Calu3 (cell line): ENCODE results near the gene CACNA2D3. TPM values are rescaled to one million over a fixed set of nuclear protein-coding genes. Genes with fewer than 3 reads are reported as not detected.

Experiments
- BruUV-seq: library from RNA; stranded (reverse); fragments of 400-500 nt; replicated peaks from 2 replicates; lab custom pipeline; 2021; lab: Mats Ljungman, UMichigan
- CTCF ChIA-PET: fragments of 300-600 bp; sonication (Branson Sonifier 250); formaldehyde crosslinking; loops from one replicate; lab custom pipeline; 2022; ENCODE audit warnings: antibody characterized with exemption; lab: Charles Lee
- DNase-seq: peaks from one replicate; pipeline ENCODE4 v3.0.0; 2022
- H3K27ac Mint-ChIP-seq: one replicate; pipeline ENCODE4 v1.8.0; 2022; ENCODE audit warnings: mixed read lengths; ENCODE audit not compliant: unreplicated experiment
- H3K27me3 Mint-ChIP-seq: one replicate; pipeline ENCODE4 v1.8.0; 2022; ENCODE audit warnings: mixed read lengths; ENCODE audit not compliant: unreplicated experiment
- H3K36me3 Mint-ChIP-seq: one replicate; pipeline ENCODE4 v1.8.0; 2022; ENCODE audit warnings: mild to moderate bottlenecking, moderate library complexity, mixed read lengths; ENCODE audit not compliant: insufficient read depth, unreplicated experiment
- H3K4me1 Mint-ChIP-seq: one replicate; pipeline ENCODE4 v1.8.0; 2022; ENCODE audit warnings: mild to moderate bottlenecking, low read depth, mixed read lengths; ENCODE audit not compliant: unreplicated experiment
- H3K4me3 Mint-ChIP-seq: one replicate; pipeline ENCODE4 v1.8.0; 2022; ENCODE audit warnings: mild to moderate bottlenecking, low read depth, moderate library complexity, mixed read lengths; ENCODE audit not compliant: unreplicated experiment
- H3K9me3 Mint-ChIP-seq: one replicate; pipeline ENCODE4 v1.8.0; 2022; ENCODE audit warnings: low read depth, mixed read lengths; ENCODE audit not compliant: unreplicated experiment
- CTCF ChIP-seq: fragments of 200-600 bp; IDR thresholded peaks from one replicate; pipeline ENCODE4 v1.8.0; 2022; ENCODE audit warnings: antibody characterized with exemption; ENCODE audit not compliant: unreplicated experiment
- intact Hi-C: fragments of 100-400 bp; cut with micrococcal nuclease; formaldehyde crosslinking; loops from one replicate; pipeline ENCODE4 v1.10.0; 2022; ENCODE audit not compliant: unreplicated experiment
- total RNA-seq: library from RNA; stranded (reverse); gene quantifications from 2 replicates; pipeline ENCODE4 v1.2.3, GENCODE V29; 2022

CACNA2D3 gene
- total RNA-seq, 1 experiment from 2014 or later: not detected

- no peak for TF ChIP-seq CTCF
- CTCF ChIA-PET: no interaction called here
Observed at GRCh38 chr3:54257125-54257720, 134.9 kb downstream of the CACNA2D3 start.

GRCh38 chr3:54259636-54260035 is 137.3 kb downstream of the CACNA2D3 start:
- no peaks in the 10 kb centered on the region for H3K36me3 Mint-ChIP-seq
- H3K4me1 Mint-ChIP-seq: no peaks in the 10 kb centered on the region
- CTCF ChIA-PET: interaction anchor here (0.6 kb wide), 1 partner anchor 48 kb away, joined by 3 read pairs; no protein-coding TSS in a partner anchor
- intact Hi-C loops: no loop called here
- H3K27ac Mint-ChIP-seq: no peak overlapping the region
- no peak for TF ChIP-seq CTCF
- no peak for DNase-seq
- peaks cover 82% of the 10 kb centered on the region for H3K27me3 Mint-ChIP-seq
- BruUV-seq: no TSS peak
- H3K9me3 Mint-ChIP-seq: no peaks in the 10 kb centered on the region
- H3K4me3 Mint-ChIP-seq: no peak overlapping the region

More at GRCh38 chr3:54257125-54257720, 134.9 kb downstream of the CACNA2D3 start:
- H3K36me3 Mint-ChIP-seq: no peaks in the 10 kb centered on the region
- no peak for DNase-seq
- H3K9me3 Mint-ChIP-seq: no peaks in the 10 kb centered on the region
- no peak overlapping the region for H3K4me3 Mint-ChIP-seq
- no TSS peak for BruUV-seq
- intact Hi-C loops: no loop called here
- H3K27me3 Mint-ChIP-seq: peaks cover 85% of the 10 kb centered on the region
- H3K4me1 Mint-ChIP-seq: no peaks in the 10 kb centered on the region
- H3K27ac Mint-ChIP-seq: no peak overlapping the region

DNA sequence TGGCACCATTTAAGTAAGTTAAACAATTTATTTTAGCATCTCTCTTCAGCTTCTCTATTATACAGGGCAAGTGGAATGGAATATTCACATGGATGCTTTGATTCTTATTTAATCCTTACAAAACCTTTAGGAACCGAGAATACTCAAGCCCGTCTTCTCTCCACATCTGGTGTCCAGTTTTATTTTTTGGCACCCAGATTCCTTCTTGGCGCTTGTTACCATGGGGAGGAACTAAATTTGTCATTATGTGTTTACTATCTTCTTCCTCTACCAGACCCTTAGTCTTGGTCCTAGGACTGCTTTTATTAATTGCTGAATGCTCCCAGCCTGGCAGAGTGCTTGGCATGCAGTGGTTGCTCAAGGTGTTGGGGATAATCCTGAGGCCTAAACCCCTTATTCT is 138.8 kb downstream of the CACNA2D3 start:
- H3K9me3 Mint-ChIP-seq: no peaks in the 10 kb centered on the region
- TF ChIP-seq CTCF: no peak
- CTCF ChIA-PET: no interaction called here
- no peak overlapping the region for H3K27ac Mint-ChIP-seq
- H3K4me3 Mint-ChIP-seq: no peak overlapping the region
- no peak for DNase-seq
- no peaks in the 10 kb centered on the region for H3K36me3 Mint-ChIP-seq
- no TSS peak for BruUV-seq
- intact Hi-C loops: no loop called here
- peaks cover 73% of the 10 kb centered on the region for H3K27me3 Mint-ChIP-seq
- H3K4me1 Mint-ChIP-seq: no peaks in the 10 kb centered on the region

- peaks cover 67% of the 10 kb centered on the region for H3K27me3 Mint-ChIP-seq
- H3K4me1 Mint-ChIP-seq: no peaks in the 10 kb centered on the region
- DNase-seq: no peak
- no peaks in the 10 kb centered on the region for H3K9me3 Mint-ChIP-seq
- no peak overlapping the region for H3K4me3 Mint-ChIP-seq
- intact Hi-C loops: no loop called here
- H3K27ac Mint-ChIP-seq: no peak overlapping the region
- CTCF ChIA-PET: no interaction called here
- H3K36me3 Mint-ChIP-seq: no peaks in the 10 kb centered on the region
- TF ChIP-seq CTCF: no peak
- BruUV-seq: no TSS peak
Observed at GRCh38 chr3:54262541-54262940, 140.2 kb downstream of the CACNA2D3 start.
